Rectal smooth muscle tissue (tissue), 1 donor: ENCODE measurements around the gene KLHL2.

ENCODE experiments used
- H3K27ac ChIP-seq: one replicate; pipeline ENCODE4 v1.7.0; 2013; ENCODE audit warnings: low read depth, low read length, inconsistent platforms
- H3K27me3 ChIP-seq: one replicate; pipeline ENCODE4 v1.7.0; 2013; ENCODE audit warnings: low read length; ENCODE audit not compliant: control insufficient read depth, insufficient read depth
- H3K36me3 ChIP-seq: one replicate; pipeline ENCODE4 v1.7.0; 2013; ENCODE audit warnings: low read length; ENCODE audit not compliant: control insufficient read depth, insufficient read depth
- H3K4me1 ChIP-seq: one replicate; pipeline ENCODE4 v1.7.0; 2013; ENCODE audit warnings: low read length; ENCODE audit not compliant: control insufficient read depth, insufficient read depth
- H3K4me3 ChIP-seq: one replicate; pipeline ENCODE4 v1.7.0; 2013; ENCODE audit warnings: low read length
- H3K9ac ChIP-seq: one replicate; pipeline ENCODE4 v1.7.0; 2013; ENCODE audit warnings: low read length

Gene KLHL2

GRCh38 chr4:165355900-165356300 is 148.5 kb downstream of the KLHL2 start:
- no peak overlapping the region for H3K9ac ChIP-seq
- H3K27ac ChIP-seq, result no peak overlapping the region
- no peaks in the 10 kb centered on the region for H3K36me3 ChIP-seq
- no peaks in the 10 kb centered on the region for H3K4me1 ChIP-seq
- no peak overlapping the region for H3K4me3 ChIP-seq
- H3K27me3 ChIP-seq, result no peaks in the 10 kb centered on the region

DNA sequence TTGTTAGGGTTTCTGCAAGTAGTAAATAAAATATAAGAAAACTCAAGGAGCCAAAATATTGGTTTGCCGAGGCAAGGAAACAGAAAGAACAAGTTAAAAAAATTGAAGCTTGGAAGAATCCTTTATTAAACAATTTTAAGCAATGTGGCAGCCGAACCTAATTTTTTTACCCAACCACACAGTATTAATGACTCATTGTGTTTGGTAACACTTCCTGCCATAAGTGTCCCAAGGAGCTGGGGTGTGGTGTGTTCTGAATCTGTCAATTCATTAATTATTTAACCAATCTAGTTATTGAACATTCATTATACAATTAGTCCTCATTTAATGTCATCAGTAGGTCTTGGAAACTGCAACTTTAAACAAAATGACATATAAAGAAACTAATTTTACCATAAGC is 152.1 kb downstream of the KLHL2 start:
- Histone ChIP-seq H3K36me3 (no peaks in the 10 kb centered on the region), H3K27me3 (no peaks in the 10 kb centered on the region), H3K9ac (no peak overlapping the region), H3K27ac (no peak overlapping the region), H3K4me3 (no peak overlapping the region), H3K4me1 (no peaks in the 10 kb centered on the region)

GRCh38 chr4:165360041-165360695 is 152.8 kb downstream of the KLHL2 start:
- H3K4me3 ChIP-seq, result no peak overlapping the region
- H3K9ac ChIP-seq, result no peak overlapping the region
- no peaks in the 10 kb centered on the region for H3K36me3 ChIP-seq
- peaks cover 5% of the 10 kb centered on the region for H3K4me1 ChIP-seq
- no peak overlapping the region for H3K27ac ChIP-seq
- no peaks in the 10 kb centered on the region for H3K27me3 ChIP-seq

DNA sequence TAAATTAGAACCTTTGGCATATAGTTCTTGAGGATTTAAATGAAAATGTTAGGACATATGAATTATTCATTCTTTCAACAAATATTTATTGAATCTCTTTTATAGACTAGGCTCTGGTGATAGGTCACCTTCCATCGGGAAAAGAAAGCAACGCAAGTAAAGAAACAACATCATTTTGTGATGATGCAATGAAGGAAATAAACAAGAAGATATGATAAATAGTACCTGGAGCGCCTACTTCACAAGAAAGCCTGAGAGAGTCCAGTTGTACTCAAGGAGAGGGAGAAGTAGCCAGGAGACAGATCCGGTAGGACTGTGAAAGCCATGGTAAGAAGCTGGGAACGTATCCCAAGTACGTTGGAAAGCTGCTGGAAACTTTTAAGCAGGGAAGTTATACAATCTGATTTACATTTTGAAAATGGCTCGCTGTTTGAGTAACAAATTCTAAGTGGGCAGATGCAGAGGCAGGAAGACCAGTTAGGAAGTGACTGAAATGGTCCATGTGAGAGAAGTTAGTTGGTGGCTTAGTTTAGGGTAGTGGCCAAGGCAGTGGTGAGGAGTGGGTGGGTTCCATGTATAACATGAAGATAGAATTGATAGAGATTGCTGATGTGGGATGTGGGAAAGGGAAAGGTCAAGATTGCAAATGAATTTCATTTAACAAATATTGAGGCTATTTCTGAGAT is 153.8 kb downstream of the KLHL2 start:
- Histone ChIP-seq H3K4me1 (peaks cover 5% of the 10 kb centered on the region), H3K4me3 (no peak overlapping the region), H3K36me3 (no peaks in the 10 kb centered on the region), H3K27me3 (no peaks in the 10 kb centered on the region), H3K27ac (no peak overlapping the region), H3K9ac (no peak overlapping the region)

GRCh38 chr4:165361810-165362209 is 154.4 kb downstream of the KLHL2 start:
- Histone ChIP-seq H3K4me3 (no peak overlapping the region), H3K27me3 (no peaks in the 10 kb centered on the region), H3K36me3 (no peaks in the 10 kb centered on the region), H3K4me1 (peaks cover 5% of the 10 kb centered on the region), H3K9ac (no peak overlapping the region), H3K27ac (no peak overlapping the region)

GRCh38 chr4:165364452-165365080 is 157.2 kb downstream of the KLHL2 start:
- Histone ChIP-seq H3K27ac (no peak overlapping the region), H3K27me3 (no peaks in the 10 kb centered on the region), H3K36me3 (no peaks in the 10 kb centered on the region), H3K9ac (no peak overlapping the region), H3K4me3 (no peak overlapping the region), H3K4me1 (peaks cover 5% of the 10 kb centered on the region)

DNA sequence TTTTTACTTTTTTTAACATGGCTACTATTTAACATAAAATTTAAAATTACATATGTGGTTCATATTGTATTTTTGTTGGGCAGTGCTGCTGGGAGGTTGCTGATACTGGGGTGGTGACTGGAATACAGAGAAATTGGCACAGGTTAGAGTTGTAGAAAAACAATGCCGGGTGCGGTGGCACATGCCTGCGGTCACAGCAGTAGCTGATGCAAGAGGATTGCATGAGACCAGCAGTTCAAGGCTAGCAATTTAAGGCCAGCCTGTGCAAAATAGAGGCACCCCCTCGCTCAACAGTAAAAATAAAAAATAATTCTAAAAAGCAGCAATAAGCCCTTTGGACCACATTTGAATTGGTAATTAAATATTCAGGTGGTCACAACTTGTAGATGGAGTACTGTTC is 159.7 kb downstream of the KLHL2 start:
- Histone ChIP-seq H3K27ac (no peak overlapping the region), H3K36me3 (no peaks in the 10 kb centered on the region), H3K27me3 (no peaks in the 10 kb centered on the region), H3K9ac (no peak overlapping the region), H3K4me3 (no peak overlapping the region), H3K4me1 (peaks cover 5% of the 10 kb centered on the region)

DNA sequence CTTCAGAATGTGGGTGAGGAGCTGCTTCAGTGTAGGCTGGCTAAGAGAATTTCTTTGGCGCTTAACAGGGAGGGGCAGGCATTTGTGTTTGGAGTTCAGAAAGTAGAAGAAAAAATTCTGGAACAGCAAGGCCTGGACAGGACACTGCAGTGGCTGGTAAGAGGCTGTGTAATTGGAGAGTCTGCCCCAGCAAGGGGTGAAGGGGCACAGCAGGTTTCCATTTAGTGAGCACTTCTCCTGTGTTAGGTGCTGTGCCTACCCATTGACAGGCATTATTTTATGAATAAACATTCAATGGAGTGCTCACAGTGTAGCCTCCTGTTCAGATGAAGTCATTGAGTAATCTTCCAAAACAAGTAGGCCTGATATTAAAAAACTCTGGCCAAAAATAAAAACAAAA is 160.8 kb downstream of the KLHL2 start:
- no peaks in the 10 kb centered on the region for H3K27me3 ChIP-seq
- peaks cover 5% of the 10 kb centered on the region for H3K4me1 ChIP-seq
- H3K9ac ChIP-seq, result no peak overlapping the region
- H3K27ac ChIP-seq, result no peak overlapping the region
- no peak overlapping the region for H3K4me3 ChIP-seq
- H3K36me3 ChIP-seq, result no peaks in the 10 kb centered on the region

- Histone ChIP-seq H3K27ac (no peak overlapping the region), H3K4me1 (peaks cover 5% of the 10 kb centered on the region), H3K4me3 (no peak overlapping the region), H3K27me3 (no peaks in the 10 kb centered on the region), H3K36me3 (no peaks in the 10 kb centered on the region), H3K9ac (no peak overlapping the region)
Observed at GRCh38 chr4:165368567-165368966, 161.2 kb downstream of the KLHL2 start.

DNA sequence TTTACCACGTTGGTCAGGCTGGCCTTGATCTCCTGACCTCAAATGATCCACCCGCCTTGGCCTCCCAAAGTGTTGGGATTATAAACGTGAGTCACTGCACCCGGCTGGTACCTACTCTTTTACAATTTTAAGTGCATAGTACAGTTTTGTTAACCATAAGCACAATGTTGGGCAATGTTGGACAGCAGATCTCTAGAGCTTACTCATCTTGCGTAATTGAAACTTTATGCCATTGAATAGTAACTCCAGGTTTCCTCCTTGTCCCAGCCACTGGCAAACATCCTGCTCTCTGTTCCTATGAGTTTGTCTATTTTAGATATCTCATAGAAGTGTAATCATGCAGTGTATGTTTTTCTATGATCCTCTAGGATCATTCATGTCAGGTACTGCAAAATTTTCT is 162.2 kb downstream of the KLHL2 start:
- Histone ChIP-seq H3K36me3 (no peaks in the 10 kb centered on the region), H3K4me3 (no peak overlapping the region), H3K4me1 (peaks cover 5% of the 10 kb centered on the region), H3K9ac (no peak overlapping the region), H3K27ac (no peak overlapping the region), H3K27me3 (no peaks in the 10 kb centered on the region)

- Histone ChIP-seq H3K27ac (no peak overlapping the region), H3K36me3 (no peaks in the 10 kb centered on the region), H3K9ac (no peak overlapping the region), H3K4me1 (no peaks in the 10 kb centered on the region), H3K27me3 (no peaks in the 10 kb centered on the region), H3K4me3 (no peak overlapping the region)
Observed at GRCh38 chr4:165370530-165370929, 163.2 kb downstream of the KLHL2 start.
